Kidney tubule cell (primary cell): ENCODE data around the gene NCBP3.

Experiments used
- DNase-seq: peaks from one replicate; pipeline ENCODE4 v3.0.0-alpha.2; 2018; ENCODE audit warnings: low spot score

The NCBP3 gene

GRCh38 chr17:3754066-3754457 is 92.0 kb downstream of the NCBP3 start:
- no peak for DNase-seq

- DNase-seq, result no peak
Observed at GRCh38 chr17:3753624-3754023, 92.4 kb downstream of the NCBP3 start.
